Mesendoderm (in vitro differentiated cells): ENCODE data around the gene PRKCA.

Source experiments
- DNase-seq: peaks from one replicate; pipeline ENCODE4 v3.0.0; 2013
- H2AK5ac ChIP-seq: 2 replicates; pipeline ENCODE4 v1.6.1; 2013; ENCODE audit warnings: low read length, inconsistent platforms
- H2BK120ac ChIP-seq: 2 replicates; pipeline ENCODE4 v1.6.1; 2013; ENCODE audit warnings: low read depth, mild to moderate bottlenecking, low read length, moderate library complexity, mixed read lengths
- H2BK15ac ChIP-seq: replicated peaks from 2 replicates; pipeline ENCODE4 v1.6.1; 2013; ENCODE audit warnings: low read depth, mild to moderate bottlenecking, moderate library complexity
- H2BK5ac ChIP-seq: 2 replicates; pipeline ENCODE4 v1.6.1; 2013; ENCODE audit warnings: low read length, inconsistent platforms
- H3K18ac ChIP-seq: 2 replicates; pipeline ENCODE4 v1.6.1; 2013; ENCODE audit warnings: mild to moderate bottlenecking, low read length, mixed read lengths
- H3K23ac ChIP-seq: one replicate; pipeline ENCODE4 v1.6.1; 2013; ENCODE audit warnings: low read length
- H3K27ac ChIP-seq: 2 replicates; pipeline ENCODE4 v1.5.1; 2013; ENCODE audit warnings: low read depth, mild to moderate bottlenecking, inconsistent platforms, low read length, moderate library complexity
- H3K27me3 ChIP-seq: 2 replicates; pipeline ENCODE4 v1.6.1; 2013; ENCODE audit warnings: low read length, control low read depth, mild to moderate bottlenecking, inconsistent platforms; ENCODE audit not compliant: insufficient read depth, poor library complexity
- H3K36me3 ChIP-seq: 2 replicates; pipeline ENCODE4 v1.6.1; 2013; ENCODE audit warnings: low read length, inconsistent platforms; ENCODE audit not compliant: control insufficient read depth, insufficient read depth
- H3K4ac ChIP-seq: one replicate; pipeline ENCODE4 v1.6.1; 2013; ENCODE audit warnings: low read depth, mild to moderate bottlenecking, low read length, moderate library complexity
- H3K4me1 ChIP-seq: 2 replicates; pipeline ENCODE4 v1.6.1; 2013; ENCODE audit warnings: low read depth, low read length, inconsistent platforms; ENCODE audit not compliant: control insufficient read depth
- H3K4me2 ChIP-seq: 2 replicates; pipeline ENCODE4 v1.6.1; 2013; ENCODE audit warnings: low read length
- H3K4me3 ChIP-seq: 2 replicates; pipeline ENCODE4 v1.5.1; 2013; ENCODE audit warnings: mild to moderate bottlenecking, low read length
- H3K56ac ChIP-seq: one replicate; pipeline ENCODE4 v1.6.1; 2013; ENCODE audit warnings: low read length
- H3K79me1 ChIP-seq: 2 replicates; pipeline ENCODE4 v1.6.1; 2013; ENCODE audit warnings: low read length, inconsistent platforms
- H3K79me2 ChIP-seq: 2 replicates; pipeline ENCODE4 v1.6.1; 2013; ENCODE audit warnings: mild to moderate bottlenecking, low read length; ENCODE audit not compliant: control insufficient read depth, insufficient read depth
- H3K9ac ChIP-seq: 2 replicates; pipeline ENCODE4 v1.6.1; 2013; ENCODE audit warnings: low read length, inconsistent platforms
- H4K5ac ChIP-seq: one replicate; pipeline ENCODE4 v1.6.1; 2013; ENCODE audit warnings: low read length
- H4K8ac ChIP-seq: one replicate; pipeline ENCODE4 v1.6.1; 2013; ENCODE audit warnings: low read depth, mild to moderate bottlenecking, control low read depth, low read length, moderate library complexity
- WGBS: extraction: QIAGEN DNeasy Blood & Tissue Kit; methylation state at CpG from one replicate; pipeline ENCODE4 v1.1.7; 2013; ENCODE audit warnings: low lambda C conversion rate, missing lambda C conversion rate; ENCODE audit not compliant: insufficient coverage; ENCODE audit errors: extremely low coverage; 5-methylcytosine and 5-hydroxymethylcytosine counted together

Gene PRKCA

DNA sequence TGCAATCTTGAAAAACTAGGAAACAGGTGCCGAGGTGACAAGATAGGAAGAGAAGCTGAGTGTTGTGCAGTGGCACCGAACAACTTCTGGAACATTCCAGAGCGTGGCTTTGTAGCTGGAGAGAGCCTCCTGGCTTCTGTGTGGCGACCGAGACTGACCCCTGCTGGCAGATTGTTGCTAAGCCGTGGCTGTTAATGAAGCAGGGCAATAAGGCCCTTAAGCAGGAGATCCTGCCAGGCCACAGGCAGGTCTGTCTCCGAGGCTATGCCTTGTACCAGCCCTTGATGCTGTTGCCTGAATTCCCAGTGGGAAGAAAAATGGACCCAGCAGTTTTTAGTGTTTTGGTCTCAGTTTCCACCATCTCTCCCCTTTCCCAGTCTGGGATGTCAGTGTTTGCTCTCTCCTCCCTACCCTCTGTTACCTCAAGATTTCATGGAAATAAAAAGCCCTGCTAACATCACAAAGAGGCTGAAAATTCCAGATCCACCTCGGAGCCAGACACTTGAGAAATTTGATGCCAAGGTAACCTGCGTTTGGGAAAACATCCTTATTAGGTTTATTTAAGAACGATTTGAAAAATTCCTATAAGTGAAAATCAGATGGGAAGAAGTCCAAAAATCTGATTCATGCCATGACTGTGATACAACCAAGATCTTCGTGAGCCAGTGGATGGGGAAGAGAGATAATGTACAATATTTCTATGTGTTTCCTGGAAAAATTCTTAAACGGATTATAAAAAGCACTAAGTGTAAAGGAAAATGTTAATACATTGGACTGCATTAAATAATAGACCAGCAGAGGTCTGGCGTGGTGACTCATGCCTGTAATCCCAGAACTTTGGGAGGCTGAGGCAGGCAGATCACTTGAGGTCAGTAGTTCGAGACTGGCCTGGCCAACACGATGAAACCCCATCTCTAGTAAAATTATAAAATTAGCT, 265.1 kb downstream of the PRKCA start:
- Histone ChIP-seq H3K79me1 (no peaks in the 10 kb centered on the region), H3K79me2 (no peaks in the 10 kb centered on the region), H2BK5ac (no peak overlapping the region), H2BK15ac (no peak overlapping the region), H3K27ac (no peak overlapping the region), H3K23ac (no peak overlapping the region), H3K4me1 (no peaks in the 10 kb centered on the region), H3K56ac (no peak overlapping the region), H2BK120ac (no peak overlapping the region), H3K27me3 (no peaks in the 10 kb centered on the region), H4K8ac (peak overlapping the region; percentile 39), H2AK5ac (no peak overlapping the region), H3K4me2 (no peak overlapping the region), H3K4ac (peak overlapping the region; percentile 4), H3K4me3 (no peak overlapping the region), H3K18ac (no peak overlapping the region), H4K5ac (no peak overlapping the region), H3K36me3 (no peaks in the 10 kb centered on the region), H3K9ac (no peak overlapping the region)
- peak; percentile 85 for DNase-seq
- WGBS = no CpG with 5 or more reads among the region's 15 CpGs

DNA sequence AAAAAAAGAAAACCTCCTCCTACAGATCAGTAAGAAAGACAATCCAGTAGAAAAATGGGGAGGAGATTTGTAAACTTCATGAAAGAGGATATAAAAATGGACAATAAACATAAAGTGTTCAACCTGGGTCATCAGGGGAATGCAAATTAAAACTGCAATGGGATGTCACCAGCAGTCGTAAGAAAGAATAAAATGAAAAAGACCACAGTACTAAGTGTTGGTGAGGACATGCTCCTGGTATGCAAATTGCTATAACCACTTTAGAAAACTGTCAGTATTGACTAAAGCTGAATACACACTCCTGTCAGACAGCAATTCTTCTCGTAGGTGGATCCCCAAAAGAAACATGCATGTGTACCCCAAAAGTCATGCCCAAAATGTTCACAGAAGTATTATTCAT, 267.2 kb downstream of the PRKCA start:
- H2BK15ac ChIP-seq = no peak overlapping the region
- H2BK5ac ChIP-seq = no peak overlapping the region
- H3K27me3 ChIP-seq = no peaks in the 10 kb centered on the region

DNA sequence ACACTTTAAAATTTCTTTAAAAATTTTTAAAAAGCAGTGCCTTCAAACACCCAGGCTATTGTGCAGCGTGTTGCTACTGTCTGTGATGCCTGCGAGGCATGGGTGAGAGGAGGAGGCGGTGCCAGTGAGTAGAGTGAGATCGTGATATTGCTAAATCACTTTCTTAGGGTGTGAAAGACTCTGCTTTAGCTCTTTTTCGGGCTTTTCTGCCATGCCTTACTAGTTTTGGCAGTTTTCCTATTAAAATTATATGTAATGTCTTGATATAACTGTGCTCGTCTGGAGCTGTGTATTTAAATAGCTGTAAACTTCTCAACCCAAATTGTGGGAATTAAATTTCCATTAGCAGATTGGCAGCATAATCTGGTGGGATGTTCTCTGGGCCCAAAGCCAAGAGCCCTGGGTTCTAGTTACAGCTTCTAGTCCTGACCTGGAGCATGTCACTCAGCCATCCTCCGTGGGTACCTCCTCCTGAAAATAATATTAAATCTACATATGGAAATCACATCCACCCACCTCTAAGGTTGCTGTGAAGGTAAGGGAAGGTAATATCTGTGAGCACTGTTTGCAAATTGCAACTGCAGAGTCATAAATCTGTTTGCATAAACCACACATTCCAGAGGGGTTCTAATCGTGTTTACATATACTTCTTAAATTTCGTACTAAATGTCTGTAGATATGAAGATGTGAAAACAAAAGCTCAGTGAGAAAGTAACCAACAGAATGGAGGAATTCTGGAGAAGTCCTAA, 268.2 kb downstream of the PRKCA start:
- Histone ChIP-seq H3K9ac (no peak overlapping the region), H3K27ac (no peak overlapping the region), H3K4me1 (no peaks in the 10 kb centered on the region), H3K79me2 (no peaks in the 10 kb centered on the region), H3K18ac (no peak overlapping the region), H3K4ac (no peak overlapping the region), H4K8ac (no peak overlapping the region), H2BK15ac (no peak overlapping the region), H2BK5ac (no peak overlapping the region), H3K79me1 (no peaks in the 10 kb centered on the region), H3K4me3 (no peak overlapping the region), H4K5ac (no peak overlapping the region), H3K23ac (no peak overlapping the region), H2AK5ac (no peak overlapping the region), H2BK120ac (no peak overlapping the region), H3K27me3 (no peaks in the 10 kb centered on the region), H3K36me3 (no peaks in the 10 kb centered on the region), H3K56ac (no peak overlapping the region), H3K4me2 (no peak overlapping the region)
- no CpG with 5 or more reads among the region's 9 CpGs for whole genome bisulfite sequencing
- DNase-seq = no peak

More for the DNA sequence above, 267.2 kb downstream of the PRKCA start:
- Histone ChIP-seq H3K18ac (no peak overlapping the region), H4K8ac (no peak overlapping the region), H3K4me2 (no peak overlapping the region), H2BK120ac (no peak overlapping the region), H3K56ac (no peak overlapping the region), H3K4me3 (no peak overlapping the region), H3K79me2 (no peaks in the 10 kb centered on the region), H3K4ac (no peak overlapping the region), H3K36me3 (no peaks in the 10 kb centered on the region), H4K5ac (no peak overlapping the region), H3K23ac (no peak overlapping the region), H3K79me1 (no peaks in the 10 kb centered on the region), H3K4me1 (no peaks in the 10 kb centered on the region), H3K27ac (no peak overlapping the region), H3K9ac (no peak overlapping the region), H2AK5ac (no peak overlapping the region)
- no peak for DNase-seq
- WGBS = no CpG with 5 or more reads among the region's 2 CpGs

DNA sequence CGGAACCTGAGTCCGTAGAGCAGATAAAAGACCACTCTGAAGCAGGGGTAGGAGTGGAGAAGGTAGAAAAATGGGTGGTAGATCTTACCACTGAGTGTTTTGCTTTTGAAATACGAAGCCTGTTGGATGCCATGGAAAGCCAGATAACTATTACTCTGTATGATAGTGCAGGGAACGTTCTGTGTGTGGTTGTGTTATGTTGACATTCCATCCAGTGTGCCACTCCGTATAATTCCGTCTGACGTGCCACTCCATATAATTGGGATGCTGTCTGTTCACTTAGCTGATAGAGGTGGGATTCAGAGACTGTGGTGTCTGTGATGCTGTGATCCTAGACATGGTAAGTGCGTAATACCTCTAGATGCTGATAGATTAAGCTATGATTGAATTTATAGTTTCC, 269.3 kb downstream of the PRKCA start:
- Histone ChIP-seq H3K27ac (no peak overlapping the region), H3K23ac (no peak overlapping the region), H3K9ac (no peak overlapping the region), H3K4me1 (no peaks in the 10 kb centered on the region), H3K18ac (no peak overlapping the region), H4K8ac (no peak overlapping the region), H3K4me3 (no peak overlapping the region), H3K4me2 (no peak overlapping the region), H2BK15ac (no peak overlapping the region), H4K5ac (no peak overlapping the region), H3K79me1 (no peaks in the 10 kb centered on the region), H3K36me3 (no peaks in the 10 kb centered on the region), H3K79me2 (no peaks in the 10 kb centered on the region), H2BK5ac (no peak overlapping the region), H3K56ac (no peak overlapping the region), H2AK5ac (no peak overlapping the region), H3K4ac (no peak overlapping the region), H2BK120ac (no peak overlapping the region), H3K27me3 (no peaks in the 10 kb centered on the region)
- DNase-seq = no peak
- no CpG with 5 or more reads among the region's 8 CpGs for WGBS

DNA sequence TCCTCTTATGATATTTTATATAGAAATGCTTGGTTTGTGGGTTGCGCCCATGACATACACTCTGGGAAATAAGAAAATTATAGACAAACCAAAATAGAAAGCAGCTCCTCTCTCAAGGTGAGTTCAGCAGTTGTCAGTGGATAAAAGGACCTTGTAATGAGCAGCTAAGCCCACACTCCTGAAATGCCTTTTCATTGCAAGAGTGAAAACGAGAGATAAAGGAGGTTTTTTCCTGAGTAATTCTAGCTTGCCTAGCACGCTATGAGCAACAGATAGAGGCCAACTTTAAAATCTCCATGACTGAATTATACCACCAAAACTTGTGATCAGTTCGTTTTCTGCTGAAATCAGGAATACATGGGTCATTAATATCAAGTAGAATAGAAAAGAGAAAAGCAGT, 270.7 kb downstream of the PRKCA start:
- Histone ChIP-seq H3K4ac (no peak overlapping the region), H3K4me3 (no peak overlapping the region), H4K5ac (no peak overlapping the region), H3K18ac (no peak overlapping the region), H3K23ac (no peak overlapping the region), H3K4me2 (no peak overlapping the region), H2AK5ac (no peak overlapping the region), H3K79me1 (no peaks in the 10 kb centered on the region), H3K56ac (no peak overlapping the region), H2BK5ac (no peak overlapping the region), H3K4me1 (no peaks in the 10 kb centered on the region), H3K79me2 (no peaks in the 10 kb centered on the region), H3K9ac (no peak overlapping the region), H2BK15ac (no peak overlapping the region), H3K27me3 (no peaks in the 10 kb centered on the region), H3K36me3 (no peaks in the 10 kb centered on the region), H3K27ac (no peak overlapping the region), H2BK120ac (no peak overlapping the region), H4K8ac (no peak overlapping the region)
- WGBS = no CpG with 5 or more reads among the region's 4 CpGs
- no peak for DNase-seq
